ENCODE measurements around the gene CCNY.

DNA sequence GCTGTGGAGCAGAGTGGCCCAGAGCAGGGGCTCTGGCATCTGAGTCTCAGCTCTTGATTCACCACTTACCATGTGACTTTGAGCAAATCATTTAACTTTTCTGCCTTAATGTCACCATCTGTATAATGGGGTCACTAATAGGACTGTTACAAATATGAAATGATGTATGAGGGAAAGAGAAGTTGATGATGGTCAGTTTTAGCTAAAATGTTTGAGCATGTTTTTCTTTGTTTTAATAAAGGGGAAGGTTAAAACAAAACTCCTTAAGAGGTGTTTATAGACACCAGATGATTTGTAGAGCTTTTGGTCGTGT is 81.0 kb downstream of the CCNY start:
- no peak for TF ChIP-seq POLR2A (IDR thresholded peaks at IDR 0.05; ENCODE audit: low read depth, low read length)
- no peak for TF ChIP-seq POLR2AphosphoS5 (IDR thresholded peaks at IDR 0.05; ENCODE audit: low read depth, low read length)
- no peak for TF ChIP-seq TAF1 (IDR thresholded peaks at IDR 0.05; ENCODE audit: low read depth, low read length)
- no peak for TF ChIP-seq POU2F2 (IDR thresholded peaks at IDR 0.05; ENCODE audit: low read depth, low read length)

Measured in GM12891 (cell line).